ENCODE results near the gene MEGF8. TPM values are rescaled to one million over a fixed set of nuclear protein-coding genes. Genes with fewer than 3 reads are reported as not detected.

Gene MEGF8
- total and polyA plus RNA-seq, 2 of the 8 experiments (the other 6 are each of a cell fraction or from before 2014, with no cell fraction given), result 13.0 to 23.7 TPM

DNA sequence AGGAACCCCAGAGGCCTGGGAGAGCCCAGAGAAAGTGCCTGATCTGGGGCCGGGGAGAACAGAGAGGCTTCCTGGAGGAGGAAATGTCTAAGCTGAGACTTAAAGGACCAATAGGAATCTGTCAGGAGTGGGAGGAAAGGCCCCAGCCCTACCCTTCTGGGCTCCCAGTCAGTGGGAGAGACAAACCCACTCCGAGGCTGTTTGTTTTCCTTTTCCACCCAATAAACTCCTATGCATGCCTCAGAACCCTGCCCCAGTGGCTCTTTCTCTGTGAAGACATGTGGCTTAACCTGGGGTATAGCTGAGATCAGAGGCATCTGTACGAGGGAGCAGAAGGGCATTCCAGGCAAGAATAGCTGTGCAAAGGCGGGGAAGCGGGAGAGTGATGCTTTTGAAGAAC, 1.9 kb downstream of the MEGF8 start (continued):
- TF ChIP-seq SIN3A (conservative IDR thresholded peaks at IDR 0.05 in 1 of 2, IDR thresholded peaks at IDR 0.05 in 1 of 2; ENCODE audit: low read depth in 1 of 2, low read length in 2 of 2) (no peak), TEAD4 (IDR thresholded peaks at IDR 0.05; ENCODE audit: low read depth, low read length) (no peak)
